HepG2 (cell line): ENCODE data around the gene RASD2. TPM values are rescaled to one million over a fixed set of nuclear protein-coding genes. Genes with fewer than 3 reads are reported as not detected.
A peak's percentile ranks its signal among the peaks of the same experiment; 100 is the strongest.
"Not testable (repeated sequence)": the region's sequence is repeated elsewhere in the genome, so short reads cannot be mapped to it uniquely, and the experiment has no call there.

ENCODE experiments used
- ATAC-seq: fragments of 200-7000 bp; cut with Tn5 transposase; 3 replicates; pipeline ENCODE4 v1.9.1; 2020; ENCODE audit warnings: mild to moderate bottlenecking, moderate library complexity
- BruUV-seq: library from RNA; stranded (reverse); fragments of 400-500 nt; replicated peaks from 2 replicates; lab custom pipeline; 2021; lab: Mats Ljungman, UMichigan
- CTCF ChIA-PET: fragments of 300-600 bp; formaldehyde crosslinking; extraction: SDS; loops from one replicate; lab custom pipeline; 2021; ENCODE audit warnings: low total read pairs, inconsistent platforms, low intra/inter-chr PET ratio; lab: Yijun Ruan, JAX
- POLR2A ChIA-PET: fragments of 350-600 bp; sonication (Branson Sonifier 250); formaldehyde crosslinking; loops from one replicate; lab custom pipeline; 2020; ENCODE audit warnings: antibody characterized with exemption, inconsistent platforms; lab: Yijun Ruan, JAX
- DNase-seq: peaks from one replicate; pipeline ENCODE4 v3.0.0-alpha.2; 2015; ENCODE audit warnings: low spot score
- FAIRE-seq: peaks from 3 replicates; lab custom pipeline; 2011; peaks lifted over from hg19 to GRCh38; lab: Jason Lieb, UNC
- H2AFZ ChIP-seq: one replicate; pipeline ENCODE4 v1.6.1; 2011; ENCODE audit warnings: low read length, inconsistent platforms
- H3K27ac ChIP-seq: fragments of 300-600 bp; 3 replicates; pipeline ENCODE4 v1.8.0; 2011; ENCODE audit warnings: mixed run types, mild to moderate bottlenecking, mixed read lengths, low read length, inconsistent platforms; ENCODE audit not compliant: insufficient read depth; ENCODE audit errors: extremely low read length
- H3K27me3 ChIP-seq, 2 experiments: fragments of 200-600 bp in 1 of 2; 2 replicates in 1 of 2; 3 replicates in 1 of 2; pipeline versions ENCODE4 v1.6.0 to v1.8.0; 2011; ENCODE audit warnings: low read length in 2 of 2, mild to moderate bottlenecking in 2 of 2, moderate library complexity in 2 of 2, inconsistent platforms in 1 of 2; ENCODE audit not compliant: insufficient read depth in 2 of 2, control insufficient read depth in 1 of 2
- H3K36me3 ChIP-seq, 2 experiments: fragments of 200-600 bp in 1 of 2; replicated peaks in 1 of 2; 2 replicates in 1 of 2; 3 replicates in 1 of 2; pipeline versions ENCODE4 v1.5.1 to v1.8.0; 2011; ENCODE audit warnings: low read length in 2 of 2, inconsistent platforms in 1 of 2; ENCODE audit not compliant: insufficient read depth in 2 of 2, control insufficient read depth in 1 of 2
- H3K4me1 ChIP-seq: 2 replicates; pipeline ENCODE4 v1.5.1; 2012; ENCODE audit warnings: low read length, inconsistent platforms; ENCODE audit not compliant: insufficient read depth
- H3K4me2 ChIP-seq: 2 replicates; pipeline ENCODE4 v1.6.0; 2011; ENCODE audit warnings: low read depth, low read length, inconsistent platforms
- H3K4me3 ChIP-seq, 3 experiments: fragments of 200-600 bp in 1 of 3; sonication (generic), shearing (Covaris generic) in 1 of 3; replicated peaks in 1 of 3; 2 replicates each; pipeline ENCODE4 v1.5.1; 2011 to 2016; ENCODE audit warnings: low read length in 3 of 3, inconsistent platforms in 2 of 3, low read depth in 2 of 3, mild to moderate bottlenecking in 2 of 3, control low read depth in 1 of 3, mixed read lengths in 1 of 3; ENCODE audit not compliant: insufficient read depth in 1 of 3
- H3K79me2 ChIP-seq: one replicate; pipeline ENCODE4 v1.6.1; 2011; ENCODE audit warnings: low read length, inconsistent platforms; ENCODE audit not compliant: insufficient read depth
- H3K9ac ChIP-seq: 2 replicates; pipeline ENCODE4 v1.6.0; 2011; ENCODE audit warnings: mild to moderate bottlenecking, low read depth, low read length, inconsistent platforms; ENCODE audit not compliant: insufficient read depth
- H3K9me3 ChIP-seq: 2 replicates; pipeline ENCODE4 v1.5.1; 2012; ENCODE audit warnings: mild to moderate bottlenecking, low read length
- H4K20me1 ChIP-seq: 2 replicates; pipeline ENCODE4 v1.6.0; 2011; ENCODE audit warnings: inconsistent platforms, mild to moderate bottlenecking, low read length, moderate library complexity; ENCODE audit not compliant: insufficient read depth
- ARID4A ChIP-seq: sonication (generic); formaldehyde crosslinking; IDR thresholded peaks from 2 replicates; pipeline ENCODE4 v1.5.0; 2020; ENCODE audit warnings: mild to moderate bottlenecking, missing genetic modification reagents, borderline replicate concordance
- CC2D1A ChIP-seq: sonication (generic); formaldehyde crosslinking; IDR thresholded peaks from 2 replicates; pipeline ENCODE4 v1.8.1; 2023; ENCODE audit warnings: mild to moderate bottlenecking, missing genetic modification reagents
- FOXJ3 ChIP-seq: sonication (generic); formaldehyde crosslinking; IDR thresholded peaks from 2 replicates; pipeline ENCODE4 v1.4.0; 2020; ENCODE audit warnings: missing genetic modification reagents, mild to moderate bottlenecking, borderline replicate concordance
- JUN ChIP-seq: sonication (generic); formaldehyde crosslinking; IDR thresholded peaks from 2 replicates; pipeline ENCODE4 v1.4.0; 2020; ENCODE audit warnings: mild to moderate bottlenecking, missing genetic modification reagents
- NCOA2 ChIP-seq: sonication (generic); formaldehyde crosslinking; IDR thresholded peaks from 2 replicates; pipeline ENCODE4 v1.8.0; 2022; ENCODE audit warnings: inconsistent platforms
- RELA ChIP-seq: sonication (generic); formaldehyde crosslinking; IDR thresholded peaks from 2 replicates; pipeline ENCODE4 v1.4.0; 2020; ENCODE audit warnings: missing genetic modification reagents
- ZBTB26 ChIP-seq: IDR thresholded peaks from 2 replicates; pipeline ENCODE4 v1.6.1; 2016; ENCODE audit warnings: missing compliant biosample characterization, missing genetic modification reagents, borderline replicate concordance
- ZBTB7B ChIP-seq: sonication (generic); formaldehyde crosslinking; IDR thresholded peaks from 2 replicates; pipeline ENCODE4 v1.4.0; 2020; ENCODE audit warnings: missing genetic modification reagents
- ZFP91 ChIP-seq: sonication (generic); formaldehyde crosslinking; IDR thresholded peaks from 2 replicates; pipeline ENCODE4 v1.9.0; 2022; ENCODE audit warnings: missing genetic modification reagents, mild to moderate bottlenecking, borderline replicate concordance
- ZNF776 ChIP-seq: sonication (generic); formaldehyde crosslinking; IDR thresholded peaks from 2 replicates; pipeline ENCODE4 v1.4.0; 2020; ENCODE audit warnings: mild to moderate bottlenecking, missing genetic modification reagents
- WGBS: methylation state at CpG from one replicate; pipeline ENCODE4 v1.1.6; 2017; ENCODE audit warnings: low lambda C conversion rate; 5-methylcytosine and 5-hydroxymethylcytosine counted together
- in situ Hi-C: cut with HindIII; loops from 2 replicates; pipeline ENCODE4 v1.10.0; 2017; ENCODE audit warnings: low pct_unique_long_range_greater_than_20kb; ENCODE audit not compliant: extremely low pct_ligation_motif_present
- intact Hi-C: fragments of 100-400 bp; cut with micrococcal nuclease; formaldehyde crosslinking; loops from one replicate; pipeline ENCODE4 v1.10.0; 2022; ENCODE audit not compliant: unreplicated experiment
- polyA plus RNA-seq, 8 experiments: library from polyadenylated mRNA; depleted of rRNA in 3 of 8; stranded (reverse) in 7 of 8; unstranded in 1 of 8; fragments of >200 nt; fragmentation: Illumina TruSeq in 4 of 8; extraction: Trizol in 4 of 8; gene quantifications; 2 replicates each; pipeline versions ENCODE4 v1.2.1 to v1.2.3, GENCODE V29; 2011 to 2016; ENCODE audit warnings: low read depth in 4 of 8, missing spikeins in 1 of 8, mixed read lengths in 1 of 8; ENCODE audit not compliant: insufficient read depth in 1 of 8
- total RNA-seq, 5 experiments: library from RNA; depleted of rRNA; stranded (reverse); fragments of >200 nt; fragmentation: Illumina TruSeq; extraction: Trizol; gene quantifications; 2 replicates each; pipeline ENCODE4 v1.2.3, GENCODE V29; 2016; ENCODE audit warnings: low read depth in 1 of 5

RASD2 gene
- total and polyA plus RNA-seq, 2 of the 13 experiments (the other 11 are each of a cell fraction or from before 2014, with no cell fraction given), result not detected

- no peak for TF ChIP-seq ZNF776 (CRISPR knock-in tag)
- TF ChIP-seq NCOA2 (CRISPR knock-in tag), result peak; percentile 9; the same call in 1 of the 2 replicates
- TF ChIP-seq, all 625 proteins: peak for 15
Measured at GRCh38 chr22:35506259-35506570, 34.4 kb upstream of the RASD2 start (continued).

DNA sequence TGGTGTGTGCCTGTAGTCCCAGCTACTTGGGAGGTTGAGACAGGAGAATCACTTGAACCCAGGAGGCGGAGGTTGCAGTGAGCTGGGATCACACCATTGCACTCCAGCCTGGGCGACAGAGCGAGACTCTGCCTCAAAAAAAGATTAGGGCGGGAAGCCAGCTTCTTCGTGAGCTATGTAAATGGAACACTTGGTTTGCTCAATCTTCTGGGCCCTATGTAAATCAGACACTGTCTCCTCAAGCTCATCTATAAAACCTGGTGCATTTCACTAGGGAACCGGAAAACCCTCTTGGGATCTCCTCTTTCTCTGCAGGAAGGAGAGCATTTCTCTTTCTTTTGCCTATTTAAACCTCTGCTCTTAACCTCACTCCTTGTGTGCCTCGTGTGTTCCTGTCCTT lies 32.8 kb upstream of the RASD2 start:
- H4K20me1 ChIP-seq, H3K27me3 ChIP-seq, DNase-seq, H3K4me2 ChIP-seq, BruUV-seq, ATAC-seq, in situ Hi-C loops, CTCF ChIA-PET, POLR2A ChIA-PET, FAIRE-seq, intact Hi-C loops, H3K79me2 ChIP-seq, H3K36me3 ChIP-seq, H3K4me3 ChIP-seq, H2AFZ ChIP-seq, H3K27ac ChIP-seq, H3K9me3 ChIP-seq, H3K9ac ChIP-seq: not testable (repeated sequence)
- H3K4me1 ChIP-seq, result peaks cover 38% of the 10 kb centered on the region
- WGBS, result 76% methylated on average over 7 of the region's 7 CpGs

- CTCF ChIA-PET, result no interaction called here
- Histone ChIP-seq H3K9me3 (no peaks in the 10 kb centered on the region), H3K4me3 (no peak overlapping the region), H3K4me1 (peaks cover 29% of the 10 kb centered on the region), H4K20me1 (no peaks in the 10 kb centered on the region), H3K79me2 (no peaks in the 10 kb centered on the region), H3K4me2 (no peak overlapping the region), H3K27ac (no peak overlapping the region), H2AFZ (no peak overlapping the region), H3K9ac (no peak overlapping the region), H3K36me3 (no peaks in the 10 kb centered on the region), H3K27me3 (peaks cover 0 to 6% of the 10 kb centered on the region in 2 experiments; a peak in 2 of 5 replicates)
- DNase-seq (no peak), ATAC-seq (no peak), FAIRE-seq (no peak)
- POLR2A ChIA-PET, result no interaction called here
- in situ Hi-C loops, result no loop called here
- no TSS peak for BruUV-seq
- intact Hi-C loops, result no loop called here
- 68% methylated on average over 6 of the region's 10 CpGs for WGBS
- TF ChIP-seq CC2D1A (CRISPR knock-in tag), result no peak
- TF ChIP-seq FOXJ3 (CRISPR knock-in tag), result no peak
- no peak for TF ChIP-seq ZFP91 (CRISPR knock-in tag)
- no peak for TF ChIP-seq ARID4A (CRISPR knock-in tag)
- TF ChIP-seq JUN (CRISPR knock-in tag), result no peak
- TF ChIP-seq ZBTB7B (CRISPR knock-in tag), result no peak
- TF ChIP-seq RELA (CRISPR knock-in tag), result no peak
- no peak for TF ChIP-seq ZBTB26 (CRISPR knock-in tag)
Measured at GRCh38 chr22:35509451-35509850, 31.2 kb upstream of the RASD2 start.
